Osteocyte (in vitro differentiated cells): ENCODE measurements around the gene CATSPERZ. TPM values are rescaled to one million over a fixed set of nuclear protein-coding genes. Genes with fewer than 3 reads are reported as not detected.

Experiments
- DNase-seq: peaks from one replicate; pipeline ENCODE4 v3.0.0; 2021; ENCODE audit warnings: mixed read lengths; ENCODE audit not compliant: unreplicated experiment; ENCODE audit errors: extremely low spot score
- H3K27ac Mint-ChIP-seq: one replicate; pipeline ENCODE4 v1.8.0; 2021; ENCODE audit warnings: mild to moderate bottlenecking, mixed read lengths; ENCODE audit not compliant: unreplicated experiment
- H3K27me3 Mint-ChIP-seq: one replicate; pipeline ENCODE4 v1.8.0; 2021; ENCODE audit warnings: mixed read lengths; ENCODE audit not compliant: unreplicated experiment
- H3K36me3 Mint-ChIP-seq: one replicate; pipeline ENCODE4 v1.8.0; 2021; ENCODE audit warnings: mixed read lengths; ENCODE audit not compliant: unreplicated experiment
- H3K4me1 Mint-ChIP-seq: one replicate; pipeline ENCODE4 v1.8.0; 2021; ENCODE audit warnings: mixed read lengths; ENCODE audit not compliant: unreplicated experiment
- H3K4me3 Mint-ChIP-seq: one replicate; pipeline ENCODE4 v1.8.0; 2021; ENCODE audit warnings: mild to moderate bottlenecking, moderate library complexity, mixed read lengths; ENCODE audit not compliant: unreplicated experiment
- H3K9me3 Mint-ChIP-seq: one replicate; pipeline ENCODE4 v1.8.0; 2021; ENCODE audit warnings: mixed read lengths; ENCODE audit not compliant: unreplicated experiment
- CTCF ChIP-seq: fragments of 200-600 bp; sonication (generic); IDR thresholded peaks from 2 replicates; pipeline ENCODE4 v1.5.0; 2021; ENCODE audit warnings: antibody characterized with exemption, mild to moderate bottlenecking, moderate library complexity
- total RNA-seq: library from RNA; stranded (reverse); gene quantifications from 2 replicates; pipeline ENCODE4 v1.2.1, GENCODE V29; 2021

CATSPERZ gene
- total RNA-seq, 1 donor from 2014 or later, result not detected

GRCh38 chr11:64333556-64333955 lies 33.4 kb downstream of the CATSPERZ start:
- Mint-ChIP-seq H3K4me3 (no peak overlapping the region), H3K9me3 (no peaks in the 10 kb centered on the region), H3K27me3 (peaks cover 4% of the 10 kb centered on the region), H3K36me3 (no peaks in the 10 kb centered on the region), H3K4me1 (peaks cover 10% of the 10 kb centered on the region), H3K27ac (no peak overlapping the region)
- no peak for TF ChIP-seq CTCF
- DNase-seq, result no peak

- H3K9me3 Mint-ChIP-seq, result no peaks in the 10 kb centered on the region
- no peaks in the 10 kb centered on the region for H3K36me3 Mint-ChIP-seq
- no peak overlapping the region for H3K4me3 Mint-ChIP-seq
- no peak overlapping the region for H3K27ac Mint-ChIP-seq
- TF ChIP-seq CTCF, result no peak
- H3K27me3 Mint-ChIP-seq, result no peaks in the 10 kb centered on the region
- peaks cover 10% of the 10 kb centered on the region for H3K4me1 Mint-ChIP-seq
- no peak for DNase-seq
Measured at GRCh38 chr11:64334764-64335735, 34.9 kb downstream of the CATSPERZ start.

GRCh38 chr11:64337538-64338249 lies 37.5 kb downstream of the CATSPERZ start:
- Mint-ChIP-seq H3K27ac (no peak overlapping the region), H3K4me1 (peaks cover 5% of the 10 kb centered on the region), H3K4me3 (no peak overlapping the region), H3K9me3 (no peaks in the 10 kb centered on the region), H3K36me3 (no peaks in the 10 kb centered on the region), H3K27me3 (no peaks in the 10 kb centered on the region)
- TF ChIP-seq CTCF, result no peak
- DNase-seq, result no peak

- Mint-ChIP-seq H3K36me3 (no peaks in the 10 kb centered on the region), H3K27ac (no peak overlapping the region), H3K4me3 (no peak overlapping the region), H3K4me1 (peaks cover 5% of the 10 kb centered on the region), H3K27me3 (no peaks in the 10 kb centered on the region), H3K9me3 (no peaks in the 10 kb centered on the region)
- no peak for DNase-seq
- TF ChIP-seq CTCF, result no peak
Measured at GRCh38 chr11:64338716-64339115, 38.6 kb downstream of the CATSPERZ start.

- DNase-seq, result no peak
- no peaks in the 10 kb centered on the region for H3K27me3 Mint-ChIP-seq
- peaks cover 5% of the 10 kb centered on the region for H3K4me1 Mint-ChIP-seq
- H3K36me3 Mint-ChIP-seq, result no peaks in the 10 kb centered on the region
- no peak overlapping the region for H3K4me3 Mint-ChIP-seq
- no peak overlapping the region for H3K27ac Mint-ChIP-seq
- no peak for TF ChIP-seq CTCF
- no peaks in the 10 kb centered on the region for H3K9me3 Mint-ChIP-seq
Measured at GRCh38 chr11:64339286-64339685, 39.1 kb downstream of the CATSPERZ start.
